SHP77 (cell line): ENCODE measurements around the gene C11orf86.
"Not testable (repeated sequence)": the region's sequence is repeated elsewhere in the genome, so short reads cannot be mapped to it uniquely, and the experiment has no call there.

Experiments
- DNase-seq, 2 experiments: peaks; one replicate each; lab custom pipeline; 2025; lab: John Stamatoyannopoulos, UW

The C11orf86 gene

GRCh38 chr11:66989360-66989759 lies 14.3 kb downstream of the C11orf86 start:
- not testable (repeated sequence) for DNase-seq

- no peak for DNase-seq
These were observed 16.9 kb downstream of the C11orf86 start for GRCh38 chr11:66992041-66992440.

DNA sequence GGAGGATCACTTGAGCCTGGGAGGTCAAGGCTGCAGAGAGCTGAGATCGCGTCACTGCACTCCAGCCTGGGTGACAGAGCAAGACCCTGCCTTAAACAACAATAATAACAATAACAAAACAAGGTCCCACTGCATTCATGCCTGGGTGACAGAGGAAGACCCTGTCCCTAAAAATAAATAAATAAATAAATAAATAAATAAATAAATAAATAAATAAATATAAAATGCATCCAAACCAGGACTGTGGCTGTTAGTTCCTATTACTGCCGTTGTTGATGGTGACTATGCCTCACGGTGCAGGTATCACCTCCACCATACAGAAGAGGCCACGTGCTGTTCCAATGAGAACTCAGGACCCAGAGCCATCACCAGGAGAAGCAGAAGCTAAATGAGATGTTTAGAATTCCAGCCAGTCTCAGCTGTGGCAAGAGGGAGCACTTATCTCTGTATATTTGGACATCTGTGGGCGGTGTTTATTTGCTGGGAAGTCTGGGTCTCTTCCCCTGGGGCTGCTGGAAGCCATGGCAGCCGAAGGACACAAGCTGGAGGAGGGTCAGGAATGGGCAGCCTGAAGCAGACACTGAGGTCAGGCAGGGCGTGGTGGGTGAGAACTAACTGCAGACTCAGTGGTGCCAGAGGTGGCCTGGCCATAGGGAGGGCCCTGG lies 21.6 kb downstream of the C11orf86 start:
- DNase-seq = no peak

GRCh38 chr11:66999555-66999954 lies 24.5 kb downstream of the C11orf86 start:
- DNase-seq = no peak

- no peak for DNase-seq
These were observed 26.2 kb downstream of the C11orf86 start for GRCh38 chr11:67001332-67001731.

GRCh38 chr11:67002297-67002913 lies 27.3 kb downstream of the C11orf86 start:
- DNase-seq = no peak

GRCh38 chr11:67002921-67003411 lies 27.9 kb downstream of the C11orf86 start:
- DNase-seq = no peak

DNA sequence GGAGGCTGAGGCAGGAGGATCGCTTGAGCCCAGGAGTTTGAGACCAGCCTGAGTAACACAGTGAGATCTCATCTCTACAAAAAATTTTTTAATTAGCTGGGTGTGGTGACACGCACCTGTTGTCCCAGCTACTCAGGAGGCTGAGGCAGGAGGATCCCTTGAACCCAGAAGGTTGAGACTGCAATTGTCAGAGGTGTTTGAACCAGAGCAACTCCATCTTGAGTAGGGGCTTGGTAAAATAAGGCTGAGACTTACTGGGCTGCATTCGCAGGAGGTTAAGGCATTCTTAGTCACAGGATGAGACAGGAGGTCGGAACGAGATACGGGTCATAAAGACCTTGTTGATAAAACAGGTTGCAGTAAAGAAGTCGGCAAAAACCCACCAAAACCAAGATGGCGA lies 30.1 kb downstream of the C11orf86 start:
- DNase-seq = not testable (repeated sequence)

DNA sequence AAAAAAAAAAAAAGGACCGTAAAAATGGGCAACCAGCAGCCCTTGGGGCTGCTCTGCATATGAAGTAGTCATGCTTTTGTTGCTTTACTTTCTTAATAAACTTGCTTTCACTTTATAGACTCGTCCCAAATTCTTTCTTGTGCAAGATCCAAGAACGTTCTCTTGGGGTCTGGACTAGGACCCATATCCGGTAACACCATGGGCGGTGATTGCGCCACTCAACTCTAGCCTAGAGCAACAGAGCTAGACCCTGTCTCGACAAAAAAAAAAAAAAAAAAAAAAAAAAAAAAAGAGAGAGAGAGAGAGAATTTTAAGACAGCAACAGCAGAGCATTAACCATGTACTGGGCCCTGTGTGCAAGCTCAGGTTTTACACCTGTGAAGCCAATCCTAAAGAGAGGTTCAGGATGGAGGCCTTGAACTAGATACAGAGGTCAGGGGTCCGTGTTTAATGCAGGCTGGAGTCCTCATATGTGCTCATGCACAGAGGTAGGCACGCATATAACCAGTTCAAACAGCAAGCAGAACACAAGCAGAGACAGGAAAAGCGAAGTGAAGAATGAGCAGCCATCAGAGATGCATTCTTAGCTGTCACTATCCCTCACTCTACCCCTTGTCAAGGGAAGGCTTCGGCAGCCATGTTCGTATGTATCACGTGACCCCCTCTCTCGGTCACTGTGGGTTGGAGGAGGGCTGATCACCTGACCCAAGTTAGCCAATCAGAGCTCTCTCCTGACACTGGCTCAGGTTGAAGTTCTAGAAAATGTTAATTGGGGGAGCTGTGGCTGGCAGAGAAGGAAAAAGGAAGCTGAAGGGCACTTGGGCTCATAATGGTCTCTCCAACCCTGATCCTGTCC lies 31.2 kb downstream of the C11orf86 start:
- DNase-seq = no peak

- no peak for DNase-seq
These were observed 32.0 kb downstream of the C11orf86 start for GRCh38 chr11:67007126-67007525.

DNA sequence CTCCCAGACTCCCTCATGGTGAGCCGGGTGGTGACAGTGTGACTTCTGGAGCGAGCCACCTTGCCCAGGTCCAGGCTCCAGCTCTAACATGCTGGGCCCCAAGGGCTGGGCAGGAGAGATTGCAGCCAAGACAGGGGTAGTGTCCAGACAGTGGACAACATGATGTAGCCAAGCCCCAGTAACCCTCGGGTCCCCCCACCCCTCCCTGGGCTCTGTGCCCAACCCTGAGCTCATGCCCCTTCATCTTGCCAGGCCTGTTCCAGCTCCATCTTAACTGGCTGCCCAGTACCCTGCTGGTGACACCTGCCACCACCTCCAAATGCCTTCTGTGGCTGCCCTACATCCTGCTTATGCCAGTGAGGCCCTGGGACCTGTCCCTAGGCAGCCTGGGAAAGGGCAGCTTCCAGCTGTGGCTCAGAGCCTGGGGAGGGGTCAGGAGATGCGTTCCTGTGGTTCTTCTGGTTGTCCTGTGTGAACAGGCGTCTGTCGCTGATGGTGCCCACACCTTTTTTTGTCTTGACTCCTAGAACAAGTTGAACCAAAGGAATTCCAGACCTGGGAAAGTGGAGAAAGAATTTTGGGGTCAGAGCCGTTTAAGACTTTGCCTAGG lies 35.3 kb downstream of the C11orf86 start:
- no peak for DNase-seq

DNA sequence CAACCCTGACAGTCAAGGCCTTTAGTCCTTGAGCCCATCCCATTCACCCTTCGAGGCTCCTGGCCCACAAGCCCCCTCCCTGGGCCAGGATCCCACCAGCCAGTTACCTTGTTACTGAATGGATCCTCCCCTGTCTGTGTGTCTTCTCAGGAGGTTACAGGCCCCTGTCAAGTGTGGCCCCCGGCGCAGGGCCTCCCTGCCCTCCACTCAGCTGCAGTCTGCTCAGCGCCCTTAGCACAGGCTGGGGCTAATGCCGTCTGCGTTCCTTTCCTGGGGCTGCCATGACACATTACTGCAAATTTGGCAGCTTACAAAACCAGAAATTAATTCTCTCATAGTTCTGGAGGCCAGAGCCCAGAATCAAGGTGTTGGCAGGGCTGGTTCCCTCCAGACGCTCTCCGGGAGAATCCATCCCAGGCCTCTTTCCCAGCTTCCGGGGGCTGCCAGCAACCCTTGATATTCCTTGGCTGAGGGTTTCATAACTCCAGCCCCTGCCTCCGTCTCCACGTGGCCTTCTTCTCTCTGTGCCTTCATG lies 38.5 kb downstream of the C11orf86 start:
- DNase-seq = no peak

GRCh38 chr11:67014343-67014742 lies 39.2 kb downstream of the C11orf86 start:
- no peak for DNase-seq

DNA sequence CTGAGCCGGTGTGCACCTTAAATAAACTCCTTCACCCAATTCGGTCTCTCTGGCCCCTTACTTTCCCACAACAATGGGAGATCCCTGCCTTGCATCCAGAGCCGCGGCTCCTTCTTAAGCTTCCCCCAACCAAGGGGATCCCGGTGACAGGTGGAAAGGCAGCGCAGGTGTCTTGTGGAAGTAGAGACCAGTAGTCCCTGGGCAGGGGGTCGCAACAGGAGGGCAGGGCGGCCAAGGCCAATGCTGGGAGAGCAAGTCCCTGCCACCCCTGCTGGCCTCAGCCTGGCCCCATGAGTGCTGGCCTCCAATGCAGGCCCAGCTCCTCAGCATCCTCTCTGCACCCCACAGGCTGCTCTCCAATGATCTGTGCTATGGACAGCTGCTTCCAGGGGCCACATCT lies 39.9 kb downstream of the C11orf86 start:
- no peak for DNase-seq

DNA sequence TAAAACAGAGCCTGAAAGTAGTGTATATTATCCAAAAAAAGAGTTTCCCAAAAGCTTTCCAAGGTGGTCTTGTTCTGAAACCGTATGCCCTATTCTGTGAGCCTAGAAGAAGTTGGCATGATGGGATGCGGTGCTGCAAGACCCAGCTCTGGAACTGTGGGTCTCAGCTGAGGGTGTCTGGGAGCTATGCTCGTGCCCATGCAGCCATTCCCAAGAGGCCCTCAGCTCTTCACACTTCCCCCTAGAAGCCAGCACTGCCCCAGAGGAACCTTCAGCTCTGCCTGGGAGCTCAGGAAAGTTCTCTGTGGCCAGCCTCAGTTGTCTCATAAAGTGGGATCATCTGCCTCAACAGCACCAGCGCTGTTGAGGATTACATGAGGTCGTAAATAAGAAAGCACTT lies 41.4 kb downstream of the C11orf86 start:
- no peak for DNase-seq

DNA sequence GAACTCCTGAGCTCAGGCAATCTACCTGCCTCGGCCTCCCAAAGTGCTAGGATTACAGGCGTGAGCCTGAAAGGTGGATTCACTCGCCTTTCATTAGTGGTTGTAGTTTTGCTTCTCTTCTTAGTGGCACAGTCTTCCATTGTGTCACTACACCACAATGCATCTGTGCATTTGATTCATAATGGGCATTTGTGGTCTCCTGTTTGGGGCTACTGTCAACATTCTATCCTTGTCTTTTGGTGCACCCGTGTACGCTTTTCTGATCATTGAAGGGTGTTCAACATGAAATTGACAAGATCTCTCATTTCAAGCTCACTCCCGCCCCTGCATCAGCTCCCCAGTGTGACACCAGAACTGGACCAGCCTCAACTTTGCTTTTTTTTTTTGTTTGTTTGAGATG lies 45.8 kb downstream of the C11orf86 start:
- no peak for DNase-seq

DNA sequence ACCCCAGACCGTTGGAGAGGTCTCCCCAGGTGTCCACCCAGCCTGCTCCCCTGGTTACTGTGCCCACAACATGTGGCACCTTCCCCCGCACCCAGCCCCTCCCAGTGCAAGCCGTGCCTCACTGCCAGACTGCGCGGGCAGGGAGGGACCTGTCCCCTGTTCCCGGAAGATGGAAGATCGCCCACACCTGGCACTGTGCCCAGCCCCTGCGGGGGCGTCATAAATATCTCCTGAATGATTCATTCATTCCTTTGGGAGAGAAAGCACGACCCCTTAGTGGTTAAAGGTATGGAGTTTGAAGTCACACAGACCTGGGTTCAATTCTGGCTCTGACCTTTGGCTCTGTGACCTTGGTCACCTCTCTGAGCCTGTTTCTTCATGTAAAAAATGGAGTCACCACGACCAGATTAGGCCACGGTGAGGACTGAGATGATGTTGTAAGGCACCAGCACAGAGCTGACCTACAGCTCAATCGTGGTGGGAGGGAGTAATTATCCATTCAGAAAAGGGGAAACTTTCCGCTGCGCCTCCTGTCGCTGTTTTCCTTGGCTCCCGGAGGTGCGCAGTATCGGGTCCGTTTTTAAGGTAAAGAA lies 47.3 kb downstream of the C11orf86 start:
- peak in 1 of 2 experiments; percentile 45 for DNase-seq

- no peak for DNase-seq
These were observed 48.2 kb downstream of the C11orf86 start, which contains the start of gene SYT12 for GRCh38 chr11:67022961-67023956. SYT12 (plus strand) TSS chr11:67023134; CDS start chr11:67030145, 7,011 bp downstream.

DNA sequence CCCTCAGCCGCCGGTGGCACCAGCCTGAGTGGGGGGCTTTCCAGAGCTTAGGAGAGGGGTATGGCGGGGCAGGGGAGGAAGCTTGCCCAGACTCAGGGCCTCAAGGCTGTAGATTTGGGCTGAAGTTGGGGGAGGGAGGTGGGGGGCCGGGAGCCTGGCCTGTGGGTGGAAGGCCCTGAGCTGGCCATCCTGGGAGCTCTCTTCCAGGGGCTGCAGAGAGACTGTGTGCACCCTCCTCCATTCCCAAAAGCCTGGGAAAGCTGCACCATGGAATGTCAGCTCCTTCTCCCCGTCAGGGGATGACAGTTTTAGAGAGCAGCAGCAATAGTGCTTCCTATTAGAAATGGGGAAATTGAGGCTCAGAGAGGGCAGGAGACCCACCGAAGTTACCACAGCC lies 48.9 kb downstream of the C11orf86 start:
- no peak for DNase-seq

GRCh38 chr11:67024410-67024809 lies 49.3 kb downstream of the C11orf86 start:
- DNase-seq = no peak
